Measurements from ENCODE around the gene ZFHX3.

The ZFHX3 gene

GRCh38 chr16:72818236-72818845 is 229.6 kb downstream of the ZFHX3 start:
- Mint-ChIP-seq H3K27ac (no peak overlapping the region), H3K4me1 (no peaks in the 10 kb centered on the region), H3K4me3 (no peak overlapping the region), H3K9me3 (no peaks in the 10 kb centered on the region), H3K27me3 (no peaks in the 10 kb centered on the region), H3K36me3 (no peaks in the 10 kb centered on the region)
- no peak for DNase-seq
- CTCF ChIA-PET: interaction anchor here (0.9 to 2.1 kb wide), 4 partner anchors 14 to 39 kb away, joined by 3 to 9 read pairs (median 5); no protein-coding TSS in a partner anchor

GRCh38 chr16:72815348-72816318 is 232.3 kb downstream of the ZFHX3 start:
- no peaks in the 10 kb centered on the region for H3K4me1 Mint-ChIP-seq
- H3K36me3 Mint-ChIP-seq: no peaks in the 10 kb centered on the region
- H3K4me3 Mint-ChIP-seq: no peak overlapping the region
- CTCF ChIA-PET: no interaction called here
- no peaks in the 10 kb centered on the region for H3K9me3 Mint-ChIP-seq
- H3K27me3 Mint-ChIP-seq: no peaks in the 10 kb centered on the region
- no peak overlapping the region for H3K27ac Mint-ChIP-seq
- DNase-seq: no peak

DNA sequence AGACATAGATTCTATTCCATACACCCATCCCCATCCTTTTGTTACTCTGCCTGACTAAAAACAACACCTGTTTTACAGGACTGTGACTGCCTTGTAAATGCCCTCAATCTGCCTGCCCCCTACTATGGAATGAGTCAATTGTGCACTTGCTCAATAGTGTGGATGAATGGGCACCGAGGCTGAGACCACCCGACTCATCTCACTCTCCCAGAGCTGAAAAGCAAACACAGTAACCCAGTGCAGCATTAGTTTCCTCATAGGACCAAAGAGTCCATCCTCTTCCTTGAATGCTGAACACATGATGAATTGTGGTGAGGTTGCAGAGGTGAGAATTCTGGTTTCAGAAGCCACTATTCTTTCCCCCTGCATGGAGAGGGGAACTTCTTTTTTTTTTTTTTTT is 233.7 kb downstream of the ZFHX3 start:
- no peaks in the 10 kb centered on the region for H3K36me3 Mint-ChIP-seq
- H3K4me1 Mint-ChIP-seq: no peaks in the 10 kb centered on the region
- no peaks in the 10 kb centered on the region for H3K27me3 Mint-ChIP-seq
- no peak for DNase-seq
- no peak overlapping the region for H3K27ac Mint-ChIP-seq
- CTCF ChIA-PET: no interaction called here
- H3K9me3 Mint-ChIP-seq: no peaks in the 10 kb centered on the region
- H3K4me3 Mint-ChIP-seq: no peak overlapping the region

DNA sequence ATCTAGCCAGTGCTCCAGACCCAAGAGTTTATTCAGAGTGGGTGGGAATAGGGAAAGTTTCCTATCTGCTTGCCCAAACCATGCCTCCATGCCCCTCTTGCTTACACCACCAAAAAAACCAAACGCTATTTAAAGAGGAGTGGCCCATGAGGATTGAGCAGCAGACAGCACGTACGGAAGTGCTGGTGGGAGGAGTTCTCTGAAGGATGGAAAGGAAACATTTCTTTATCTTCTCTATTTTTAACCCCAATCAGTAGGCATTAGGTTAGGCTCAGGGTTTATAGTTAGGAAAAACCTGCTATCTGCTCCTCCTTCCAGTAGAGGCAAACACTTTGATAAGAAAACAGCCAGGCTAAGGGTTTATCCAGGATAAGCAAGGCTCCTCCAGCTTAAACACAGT is 235.3 kb downstream of the ZFHX3 start:
- DNase-seq: no peak
- Mint-ChIP-seq H3K9me3 (no peaks in the 10 kb centered on the region), H3K4me3 (no peak overlapping the region), H3K4me1 (no peaks in the 10 kb centered on the region), H3K27me3 (no peaks in the 10 kb centered on the region), H3K36me3 (no peaks in the 10 kb centered on the region), H3K27ac (no peak overlapping the region)
- CTCF ChIA-PET: no interaction called here

- Mint-ChIP-seq H3K36me3 (no peaks in the 10 kb centered on the region), H3K27ac (no peak overlapping the region), H3K27me3 (no peaks in the 10 kb centered on the region), H3K4me1 (no peaks in the 10 kb centered on the region), H3K4me3 (no peak overlapping the region), H3K9me3 (no peaks in the 10 kb centered on the region)
- CTCF ChIA-PET: no interaction called here
- no peak for DNase-seq
Observed at GRCh38 chr16:72811876-72812275, 236.1 kb downstream of the ZFHX3 start.

GRCh38 chr16:72811188-72811720 is 236.7 kb downstream of the ZFHX3 start:
- no peak for DNase-seq
- Mint-ChIP-seq H3K4me1 (no peaks in the 10 kb centered on the region), H3K4me3 (no peak overlapping the region), H3K27ac (no peak overlapping the region), H3K36me3 (no peaks in the 10 kb centered on the region), H3K9me3 (no peaks in the 10 kb centered on the region), H3K27me3 (no peaks in the 10 kb centered on the region)
- CTCF ChIA-PET: interaction anchor here (0.7 kb wide), 1 partner anchor 21 kb away, joined by 3 read pairs; no protein-coding TSS in a partner anchor

DNA sequence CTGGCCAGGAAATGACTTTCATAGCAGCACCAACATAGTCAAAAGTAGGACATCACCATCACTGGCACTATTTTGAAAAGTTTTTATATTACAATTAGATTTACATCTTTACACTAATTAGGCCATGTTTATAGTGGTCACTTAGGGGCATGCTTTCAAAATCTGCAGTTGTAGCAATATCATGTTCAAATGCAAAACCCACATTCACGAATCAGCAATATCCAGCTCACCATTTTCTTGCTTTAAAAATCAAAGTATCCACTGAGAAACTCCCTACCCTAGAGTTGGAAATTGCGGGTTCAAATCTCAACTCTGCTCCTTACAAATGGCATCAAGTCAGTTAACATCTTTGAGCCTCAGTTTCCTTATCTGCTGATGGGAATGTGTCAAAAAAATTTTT is 237.4 kb downstream of the ZFHX3 start:
- Mint-ChIP-seq H3K9me3 (no peaks in the 10 kb centered on the region), H3K27me3 (no peaks in the 10 kb centered on the region), H3K27ac (no peak overlapping the region), H3K4me3 (no peak overlapping the region), H3K4me1 (no peaks in the 10 kb centered on the region), H3K36me3 (no peaks in the 10 kb centered on the region)
- DNase-seq: no peak
- CTCF ChIA-PET: interaction anchor here (0.7 kb wide), 1 partner anchor 22 kb away, joined by 3 read pairs; no protein-coding TSS in a partner anchor

DNA sequence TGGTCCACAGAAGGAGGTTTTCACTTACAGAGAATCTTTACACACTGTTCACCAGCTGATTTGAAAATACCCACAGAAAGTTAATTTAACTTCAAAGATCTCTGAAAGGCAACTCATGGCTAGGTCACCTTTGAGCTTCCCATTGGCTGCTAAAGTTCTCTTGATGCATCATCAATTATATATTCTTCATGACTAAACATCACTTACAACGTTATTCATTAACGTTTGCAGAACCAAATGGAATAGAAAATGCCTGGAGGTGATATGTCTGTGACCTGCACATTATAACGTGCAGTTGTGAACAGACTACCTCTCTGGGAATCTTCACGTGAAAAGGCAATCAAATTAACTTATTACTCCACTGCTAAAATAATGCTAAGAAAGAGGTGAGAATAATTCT is 238.5 kb downstream of the ZFHX3 start:
- Mint-ChIP-seq H3K27me3 (no peaks in the 10 kb centered on the region), H3K9me3 (no peaks in the 10 kb centered on the region), H3K36me3 (no peaks in the 10 kb centered on the region), H3K4me3 (no peak overlapping the region), H3K4me1 (no peaks in the 10 kb centered on the region), H3K27ac (no peak overlapping the region)
- DNase-seq: no peak
- CTCF ChIA-PET: no interaction called here

GRCh38 chr16:72808754-72809153 is 239.2 kb downstream of the ZFHX3 start:
- CTCF ChIA-PET: no interaction called here
- Mint-ChIP-seq H3K4me3 (no peak overlapping the region), H3K9me3 (no peaks in the 10 kb centered on the region), H3K27ac (no peak overlapping the region), H3K4me1 (no peaks in the 10 kb centered on the region), H3K36me3 (no peaks in the 10 kb centered on the region), H3K27me3 (no peaks in the 10 kb centered on the region)
- no peak for DNase-seq

DNA sequence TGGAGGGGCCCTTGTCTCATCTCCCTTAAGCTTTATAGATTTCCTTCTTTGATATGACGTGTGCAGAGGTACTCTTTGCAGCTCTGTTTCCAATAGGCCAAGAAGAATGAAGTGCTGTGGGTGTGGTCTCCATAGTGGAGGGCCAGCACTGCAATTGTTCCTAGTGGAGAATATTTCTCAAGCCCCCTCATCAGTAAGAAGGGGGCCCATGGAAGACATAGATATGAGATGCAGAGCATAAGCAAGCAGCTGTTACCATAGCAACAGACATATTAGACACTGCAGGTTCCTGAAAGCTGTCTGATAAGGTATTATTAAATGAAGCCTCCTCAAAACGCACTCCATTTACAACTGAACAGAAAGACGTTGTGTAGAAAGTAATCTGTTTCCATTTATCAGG is 240.7 kb downstream of the ZFHX3 start:
- DNase-seq: no peak
- Mint-ChIP-seq H3K4me3 (no peak overlapping the region), H3K27ac (no peak overlapping the region), H3K36me3 (no peaks in the 10 kb centered on the region), H3K9me3 (no peaks in the 10 kb centered on the region), H3K27me3 (no peaks in the 10 kb centered on the region), H3K4me1 (no peaks in the 10 kb centered on the region)
- CTCF ChIA-PET: no interaction called here

DNA sequence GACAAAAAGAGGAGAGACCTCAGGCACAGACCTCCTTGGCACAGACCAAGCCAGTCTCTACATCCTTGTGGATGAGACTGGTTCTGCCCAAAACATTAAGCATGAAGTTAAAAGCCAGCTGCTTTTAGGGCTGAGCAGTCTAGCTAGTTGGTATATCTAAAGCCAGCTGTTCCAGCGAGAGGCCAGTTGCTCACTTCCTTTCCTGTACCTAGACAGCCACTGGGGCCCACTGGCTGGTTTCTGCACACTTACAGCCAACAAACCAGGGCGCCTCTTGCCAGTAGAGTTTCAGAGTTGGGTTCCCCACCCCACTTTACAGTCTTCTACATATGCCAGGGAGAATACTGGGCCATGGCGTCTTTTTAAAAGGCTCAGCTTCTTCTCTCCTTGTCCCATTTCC is 242.4 kb downstream of the ZFHX3 start:
- DNase-seq: no peak
- H3K27me3 Mint-ChIP-seq: no peaks in the 10 kb centered on the region
- no peaks in the 10 kb centered on the region for H3K4me1 Mint-ChIP-seq
- H3K4me3 Mint-ChIP-seq: no peak overlapping the region
- no peak overlapping the region for H3K27ac Mint-ChIP-seq
- CTCF ChIA-PET: interaction anchor here (1.2 to 1.3 kb wide), 2 partner anchors 10 to 43 kb away, joined by 3 read pairs; no protein-coding TSS in a partner anchor
- H3K9me3 Mint-ChIP-seq: no peaks in the 10 kb centered on the region
- H3K36me3 Mint-ChIP-seq: no peaks in the 10 kb centered on the region

GRCh38 chr16:72800524-72801161 is 247.3 kb downstream of the ZFHX3 start:
- Mint-ChIP-seq H3K4me1 (no peaks in the 10 kb centered on the region), H3K36me3 (no peaks in the 10 kb centered on the region), H3K9me3 (no peaks in the 10 kb centered on the region), H3K27ac (no peak overlapping the region), H3K27me3 (no peaks in the 10 kb centered on the region), H3K4me3 (no peak overlapping the region)
- no peak for DNase-seq
- CTCF ChIA-PET: interaction anchor here (0.7 to 1.3 kb wide), 3 partner anchors 17 to 32 kb away, joined by 3 to 4 read pairs (median 3); no protein-coding TSS in a partner anchor

GRCh38 chr16:72798264-72798663 is 249.7 kb downstream of the ZFHX3 start:
- Mint-ChIP-seq H3K27ac (no peak overlapping the region), H3K9me3 (no peaks in the 10 kb centered on the region), H3K27me3 (no peaks in the 10 kb centered on the region), H3K36me3 (no peaks in the 10 kb centered on the region), H3K4me3 (no peak overlapping the region), H3K4me1 (no peaks in the 10 kb centered on the region)
- CTCF ChIA-PET: no interaction called here
- DNase-seq: no peak

DNA sequence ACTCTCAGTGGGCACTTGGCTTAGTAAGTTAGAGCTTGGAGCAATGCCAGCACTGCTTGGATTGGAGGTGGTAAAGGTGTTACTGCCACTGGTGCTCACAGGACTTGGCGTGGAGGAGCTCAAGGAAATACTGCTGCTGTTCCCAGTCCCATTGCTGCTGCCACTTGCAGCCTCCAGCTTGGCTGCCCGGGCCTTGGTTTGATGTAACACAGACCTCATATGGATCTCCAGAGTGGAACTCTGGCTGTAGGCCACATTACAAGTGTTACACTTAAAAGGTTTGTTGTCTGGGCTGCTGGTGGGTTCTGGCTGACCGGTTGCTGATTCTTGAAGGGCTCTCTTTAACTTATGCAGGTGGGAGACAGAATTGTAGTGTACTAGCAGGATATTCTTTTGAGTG is 250.3 kb downstream of the ZFHX3 start:
- Mint-ChIP-seq H3K9me3 (no peaks in the 10 kb centered on the region), H3K27me3 (no peaks in the 10 kb centered on the region), H3K4me3 (no peak overlapping the region), H3K4me1 (no peaks in the 10 kb centered on the region), H3K27ac (no peak overlapping the region), H3K36me3 (no peaks in the 10 kb centered on the region)
- DNase-seq: no peak
- CTCF ChIA-PET: no interaction called here
